BLaER1 treated with 17β-estradiol and CSF1 and Interleukin-3, amounts not matched to agents 10 nM and 100 nM (cell line): Measurements from ENCODE around the gene LARP4B.

Experiments
- H3K27ac ChIP-seq, 11 experiments: shearing (Covaris generic); formaldehyde crosslinking; 2 replicates each; pipeline ENCODE4 v1.8.1; 2022
- H3K27me3 ChIP-seq, 11 experiments: shearing (Covaris generic); formaldehyde crosslinking; 2 replicates each; pipeline ENCODE4 v1.8.1; 2022
- H3K36me3 ChIP-seq, 11 experiments: shearing (Covaris generic); formaldehyde crosslinking; 2 replicates each; pipeline ENCODE4 v1.8.1; 2022
- H3K4me1 ChIP-seq, 10 experiments: shearing (Covaris generic); formaldehyde crosslinking; 2 replicates each; pipeline ENCODE4 v1.8.1; 2022
- H3K4me2 ChIP-seq, 11 experiments: shearing (Covaris generic); formaldehyde crosslinking; 2 replicates each; pipeline ENCODE4 v1.8.1; 2022
- H3K4me3 ChIP-seq, 10 experiments: shearing (Covaris generic); formaldehyde crosslinking; 2 replicates each; pipeline ENCODE4 v1.8.1; 2022
- H3K9ac ChIP-seq, 11 experiments: shearing (Covaris generic); formaldehyde crosslinking; 2 replicates each; pipeline ENCODE4 v1.8.1; 2022
- H3K9me3 ChIP-seq, 11 experiments: shearing (Covaris generic); formaldehyde crosslinking; replicated peaks in 1 of 11; 2 replicates each; pipeline ENCODE4 v1.8.1; 2022
- H4K20me1 ChIP-seq, 11 experiments: shearing (Covaris generic); formaldehyde crosslinking; 2 replicates each; pipeline ENCODE4 v1.8.1; 2022
- Cebpa-rat ChIP-seq, 11 experiments: shearing (Covaris generic); IDR thresholded peaks; 2 replicates each; pipeline ENCODE4 v1.8.1; 2022

LARP4B gene

DNA sequence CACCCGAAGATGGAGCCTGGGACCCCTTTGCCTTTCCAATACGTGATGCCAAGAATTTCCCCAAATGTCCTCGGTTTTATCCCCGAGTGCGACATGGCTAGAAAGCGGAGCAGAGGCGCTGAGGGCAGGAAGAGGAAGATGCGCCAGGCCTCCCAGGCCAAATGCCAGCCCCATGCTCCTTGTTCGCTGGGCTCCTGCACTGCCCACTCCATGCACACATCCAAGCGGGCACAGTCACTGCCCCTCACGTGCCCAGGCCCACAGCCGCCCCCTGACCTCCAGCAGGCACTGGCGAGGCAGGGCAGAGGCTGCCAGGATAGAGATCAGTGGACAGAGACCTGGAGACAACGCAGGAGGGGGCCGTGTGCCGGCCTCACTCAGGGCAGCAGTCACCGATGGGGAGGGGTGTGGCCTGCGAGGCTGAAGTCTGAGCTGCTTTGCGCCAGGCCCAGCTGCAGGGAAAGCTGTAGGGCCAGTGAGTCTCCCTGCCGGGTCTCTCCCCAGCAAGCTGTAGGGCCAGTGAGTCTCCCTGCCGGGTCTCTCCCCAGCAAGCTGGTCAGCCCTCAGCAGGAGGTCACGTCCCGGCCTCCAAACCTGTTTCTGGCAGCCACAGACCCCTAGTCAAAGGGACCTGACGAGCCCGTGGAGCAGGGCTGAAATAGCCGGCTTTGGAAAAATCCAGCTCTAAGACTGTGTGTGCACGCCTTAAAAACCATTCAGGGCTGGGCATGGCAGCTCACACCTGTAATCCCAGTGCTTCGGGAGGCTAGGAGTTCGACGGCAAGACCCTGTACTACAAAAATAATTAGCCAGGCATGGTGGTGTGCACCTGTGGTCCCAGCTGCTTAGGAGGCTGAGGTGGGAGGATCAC lies 141.4 kb downstream of the LARP4B start:
- H3K9me3 ChIP-seq: peaks cover 0 to 11% (median 6%) of the 10 kb centered on the region in 11 experiments; a peak in 13 of 22 replicates
- H3K4me3 ChIP-seq: no peak overlapping the region
- H3K27ac ChIP-seq: no peak overlapping the region
- no peak for TF ChIP-seq Cebpa-rat (IDR thresholded peaks at IDR 0.05)
- peak overlapping the region in 3 of 11 experiments; percentile 41 to 76 (median 51); a peak in 2 of 22 replicates for H3K4me2 ChIP-seq
- H3K27me3 ChIP-seq: peaks cover 12 to 41% (median 36%) of the 10 kb centered on the region in 11 experiments
- peaks cover 0 to 64% (median 16%) of the 10 kb centered on the region in 11 experiments; a peak in 16 of 22 replicates for H4K20me1 ChIP-seq
- H3K36me3 ChIP-seq: no peaks in the 10 kb centered on the region
- no peak overlapping the region for H3K9ac ChIP-seq
- H3K4me1 ChIP-seq: peaks cover 3 to 23% (median 17%) of the 10 kb centered on the region in 10 experiments; a peak in 16 of 20 replicates

DNA sequence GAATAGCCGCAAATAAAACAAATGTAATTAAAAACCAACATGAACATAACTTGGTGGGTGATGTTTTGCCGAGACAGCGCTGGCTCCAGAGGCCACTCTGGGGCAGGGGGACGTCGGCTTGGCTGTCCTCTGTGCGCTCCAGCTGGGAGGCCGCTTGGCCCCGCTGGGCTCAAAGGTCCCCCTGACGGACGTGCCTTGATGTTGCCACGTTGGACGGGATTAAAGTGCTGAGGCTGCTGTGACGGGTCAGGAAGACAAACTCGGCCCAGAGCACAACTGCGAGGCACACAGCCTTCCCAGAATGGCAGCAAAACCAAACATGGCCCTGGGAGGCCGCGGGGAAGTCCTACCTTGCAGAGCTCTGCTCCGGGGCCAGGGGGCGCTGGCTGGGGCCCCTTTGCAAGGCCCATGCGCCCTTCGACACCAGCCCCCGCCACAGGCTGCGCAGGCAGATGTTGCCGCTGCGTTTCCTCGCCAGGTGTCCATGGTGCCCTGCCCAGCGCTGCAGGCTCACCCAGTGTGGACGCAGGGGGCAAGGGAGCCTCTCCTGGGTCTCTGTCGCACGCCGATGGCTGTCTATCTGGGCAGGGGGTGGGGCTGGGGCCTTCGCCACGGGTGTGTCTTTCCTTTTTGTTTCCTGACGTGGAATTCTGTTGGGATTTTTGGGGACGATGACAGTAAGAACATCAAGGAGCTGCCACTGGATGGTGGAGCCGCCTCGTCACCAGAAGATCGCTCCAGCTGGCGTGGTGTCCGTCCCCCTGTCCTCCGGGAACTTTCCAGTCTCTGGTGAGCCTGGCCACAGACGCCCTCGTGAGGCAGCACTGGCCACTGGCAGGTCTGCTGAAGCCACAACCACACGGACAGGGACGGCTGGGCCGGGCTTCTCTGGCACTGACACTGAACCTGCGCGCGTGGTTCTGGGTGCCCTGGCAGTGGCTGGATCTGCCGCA lies 142.4 kb downstream of the LARP4B start:
- Histone ChIP-seq H3K27me3 (peaks cover 22 to 51% (median 45%) of the 10 kb centered on the region in 11 experiments), H4K20me1 (peaks cover 0 to 69% (median 18%) of the 10 kb centered on the region in 11 experiments; a peak in 16 of 22 replicates), H3K9me3 (peaks cover 0 to under 1% (median 0%) of the 10 kb centered on the region in 11 experiments; a peak in 4 of 22 replicates), H3K4me3 (peak overlapping the region in 5 of 10 experiments; percentile 4 to 46 (median 44); a peak in 9 of 20 replicates), H3K9ac (no peak overlapping the region; a peak in 1 of 22 replicates), H3K36me3 (no peaks in the 10 kb centered on the region), H3K4me1 (peaks cover 5 to 29% (median 25%) of the 10 kb centered on the region in 10 experiments; a peak in 16 of 20 replicates), H3K4me2 (peak overlapping the region; percentile 41 to 80 (median 68)), H3K27ac (no peak overlapping the region)
- TF ChIP-seq Cebpa-rat (IDR thresholded peaks at IDR 0.05): no peak

- Histone ChIP-seq H3K27ac (no peak overlapping the region), H3K27me3 (peaks cover 26 to 59% (median 52%) of the 10 kb centered on the region in 11 experiments), H3K4me1 (peaks cover 5 to 29% (median 25%) of the 10 kb centered on the region in 10 experiments; a peak in 16 of 20 replicates), H4K20me1 (peaks cover 0 to 74% (median 18%) of the 10 kb centered on the region in 11 experiments; a peak in 16 of 22 replicates), H3K9ac (no peak overlapping the region), H3K4me2 (peak overlapping the region in 6 of 11 experiments; percentile 46 to 71 (median 57); a peak in 4 of 22 replicates), H3K36me3 (no peaks in the 10 kb centered on the region), H3K9me3 (no peaks in the 10 kb centered on the region), H3K4me3 (no peak overlapping the region)
- TF ChIP-seq Cebpa-rat (IDR thresholded peaks at IDR 0.05): no peak
These were observed 143.4 kb downstream of the LARP4B start for GRCh38 chr10:787933-788651.

DNA sequence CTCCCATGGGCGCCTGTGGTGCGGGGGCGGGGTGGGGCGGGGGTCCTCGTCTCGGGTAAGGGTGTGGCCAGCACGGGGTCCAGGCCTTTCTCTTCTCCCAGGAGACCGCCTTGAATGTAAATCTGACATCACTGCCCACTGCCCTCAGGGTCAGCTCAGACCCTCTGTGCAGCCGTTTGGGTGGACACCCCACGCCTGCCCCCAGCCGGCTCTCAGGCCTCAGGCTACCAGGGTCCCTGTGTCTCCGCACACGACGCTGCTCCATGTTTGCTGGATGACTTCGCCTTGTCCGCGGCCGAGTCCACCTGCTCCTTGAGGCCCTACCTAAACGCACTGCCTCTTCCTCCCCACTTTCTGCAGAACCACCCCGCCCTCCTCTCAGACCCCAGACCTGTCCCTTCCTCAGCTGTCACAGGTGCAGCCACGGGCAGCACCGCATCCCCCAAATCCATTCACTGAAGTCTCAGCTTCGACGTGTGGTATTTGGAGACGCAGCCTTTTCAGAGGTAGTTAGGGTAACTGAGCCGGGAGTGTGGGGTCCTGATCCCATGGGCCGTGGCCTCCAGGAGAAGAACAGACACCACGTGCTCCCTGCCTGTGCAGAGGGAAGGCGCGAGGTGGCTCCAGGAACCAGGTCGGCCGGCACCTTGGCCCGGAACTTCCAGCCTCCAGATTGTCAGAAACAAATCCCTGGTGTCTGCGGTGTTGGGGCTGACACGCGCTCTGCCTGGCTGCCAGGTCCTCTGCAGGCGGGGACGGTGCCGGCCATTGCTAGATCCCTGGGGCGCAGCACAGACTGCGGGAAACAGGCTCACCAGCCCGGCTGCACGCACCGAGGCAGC lies 144.7 kb downstream of the LARP4B start:
- H3K4me3 ChIP-seq: no peak overlapping the region
- TF ChIP-seq Cebpa-rat (IDR thresholded peaks at IDR 0.05): no peak
- 0 out of 22 replicates have a peak, but pooled peaks cover 0 to under 1% (median 0%) of the 10 kb centered on the region in 11 experiments for H3K9me3 ChIP-seq
- peaks cover 0 to 80% (median 19%) of the 10 kb centered on the region in 11 experiments; a peak in 16 of 22 replicates for H4K20me1 ChIP-seq
- no peaks in the 10 kb centered on the region for H3K36me3 ChIP-seq
- H3K27me3 ChIP-seq: peaks cover 26 to 67% (median 62%) of the 10 kb centered on the region in 11 experiments
- H3K4me1 ChIP-seq: peaks cover 5 to 29% (median 25%) of the 10 kb centered on the region in 10 experiments; a peak in 16 of 20 replicates
- H3K4me2 ChIP-seq: no peak overlapping the region
- H3K27ac ChIP-seq: no peak overlapping the region
- no peak overlapping the region for H3K9ac ChIP-seq

GRCh38 chr10:785861-786214 lies 145.7 kb downstream of the LARP4B start:
- peaks cover 26 to 77% (median 62%) of the 10 kb centered on the region in 11 experiments for H3K27me3 ChIP-seq
- H3K36me3 ChIP-seq: no peaks in the 10 kb centered on the region
- H3K4me1 ChIP-seq: peaks cover 5 to 29% (median 25%) of the 10 kb centered on the region in 10 experiments; a peak in 16 of 20 replicates
- no peak overlapping the region for H3K4me3 ChIP-seq
- H3K9ac ChIP-seq: no peak overlapping the region
- H3K27ac ChIP-seq: no peak overlapping the region
- H4K20me1 ChIP-seq: peaks cover 0 to 73% (median 19%) of the 10 kb centered on the region in 11 experiments; a peak in 16 of 22 replicates
- H3K9me3 ChIP-seq: peaks cover 4 to 10% (median 7%) of the 10 kb centered on the region in 11 experiments; a peak in 19 of 22 replicates
- no peak for TF ChIP-seq Cebpa-rat (IDR thresholded peaks at IDR 0.05)
- peak overlapping the region in 2 of 11 experiments; percentile 5 to 74; a peak in 1 of 22 replicates for H3K4me2 ChIP-seq

- H3K9me3 ChIP-seq: peaks cover 10 to 16% (median 12%) of the 10 kb centered on the region in 11 experiments; a peak in 19 of 22 replicates
- H3K36me3 ChIP-seq: no peaks in the 10 kb centered on the region
- 0 out of 22 replicates have a peak overlapping the region, but pooled peaks of 1 of the 11 experiments have one; percentile 1 for H3K27ac ChIP-seq
- H3K4me2 ChIP-seq: peak overlapping the region; percentile 66 to 95 (median 80)
- peaks cover 5 to 29% (median 25%) of the 10 kb centered on the region in 10 experiments; a peak in 16 of 20 replicates for H3K4me1 ChIP-seq
- peak overlapping the region in 7 of 11 experiments; percentile 34 to 53 (median 40); a peak in 7 of 22 replicates for H3K9ac ChIP-seq
- H4K20me1 ChIP-seq: peaks cover 0 to 67% (median 19%) of the 10 kb centered on the region in 11 experiments; a peak in 16 of 22 replicates
- peak overlapping the region in 8 of 10 experiments; percentile 34 to 60 (median 45); a peak in 14 of 20 replicates for H3K4me3 ChIP-seq
- TF ChIP-seq Cebpa-rat (IDR thresholded peaks at IDR 0.05): no peak
- H3K27me3 ChIP-seq: peaks cover 26 to 77% (median 62%) of the 10 kb centered on the region in 11 experiments
These were observed 146.2 kb downstream of the LARP4B start for GRCh38 chr10:785089-785860.
